Epithelial cell of esophagus (primary cell): ENCODE data around the gene OSER1.

Source experiments
- DNase-seq: peaks from one replicate; pipeline ENCODE4 v3.0.0; 2010; ENCODE audit warnings: low read depth
- H3K4me3 ChIP-seq: 2 replicates; pipeline ENCODE4 v1.5.1; 2011; ENCODE audit warnings: mild to moderate bottlenecking, low read length, control low read depth
- CTCF ChIP-seq: IDR thresholded peaks from 2 replicates; pipeline ENCODE4 v1.5.1; 2011; ENCODE audit warnings: low read depth, mild to moderate bottlenecking, low read length, control low read depth, inconsistent platforms; ENCODE audit not compliant: insufficient read depth; ENCODE audit errors: missing control alignments

OSER1 gene

DNA sequence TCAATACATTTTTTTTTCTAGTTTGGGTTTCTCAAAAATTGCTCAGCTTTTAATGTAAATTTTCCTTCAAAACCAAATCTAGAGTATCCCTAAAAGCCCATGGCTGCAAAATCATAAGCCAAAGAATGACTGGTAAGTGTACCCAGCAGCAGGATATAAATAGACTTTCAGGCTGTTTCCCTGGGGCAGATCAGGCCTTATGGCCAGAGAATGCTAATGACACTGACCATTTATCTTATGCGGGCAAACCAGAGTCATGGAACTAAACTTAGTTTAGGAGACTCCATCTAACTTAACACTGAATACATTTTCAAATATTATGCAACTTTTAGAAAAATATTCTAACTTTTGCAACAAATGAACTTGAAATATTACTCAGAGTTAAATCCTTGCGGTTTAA is 7.4 kb downstream of the OSER1 start:
- no peak for TF ChIP-seq CTCF
- H3K4me3 ChIP-seq, result no peak overlapping the region
- DNase-seq, result no peak

DNA sequence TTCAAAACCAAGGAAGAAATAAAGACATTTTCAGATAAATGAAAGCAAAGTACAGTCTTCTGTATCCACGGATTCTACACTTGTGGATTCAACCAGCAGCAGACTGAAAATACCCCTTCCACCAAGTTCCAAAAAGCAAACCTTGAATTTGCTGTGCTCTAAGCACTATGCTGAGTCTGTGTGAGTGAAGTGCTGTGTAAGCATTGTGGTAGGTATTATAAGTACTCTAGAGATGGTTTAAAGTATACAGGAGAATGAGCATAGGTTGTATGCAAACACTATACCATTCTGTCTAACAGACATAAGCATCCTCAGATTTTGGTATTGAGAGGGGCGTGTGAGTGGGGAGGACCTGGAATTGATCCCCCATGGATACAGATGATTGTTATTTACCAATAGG is 9.6 kb downstream of the OSER1 start:
- no peak overlapping the region for H3K4me3 ChIP-seq
- no peak for TF ChIP-seq CTCF
- no peak for DNase-seq

- TF ChIP-seq CTCF, result no peak
- DNase-seq, result no peak
- no peak overlapping the region for H3K4me3 ChIP-seq
Observed at GRCh38 chr20:44200371-44200770, 10.2 kb downstream of the OSER1 start.

DNA sequence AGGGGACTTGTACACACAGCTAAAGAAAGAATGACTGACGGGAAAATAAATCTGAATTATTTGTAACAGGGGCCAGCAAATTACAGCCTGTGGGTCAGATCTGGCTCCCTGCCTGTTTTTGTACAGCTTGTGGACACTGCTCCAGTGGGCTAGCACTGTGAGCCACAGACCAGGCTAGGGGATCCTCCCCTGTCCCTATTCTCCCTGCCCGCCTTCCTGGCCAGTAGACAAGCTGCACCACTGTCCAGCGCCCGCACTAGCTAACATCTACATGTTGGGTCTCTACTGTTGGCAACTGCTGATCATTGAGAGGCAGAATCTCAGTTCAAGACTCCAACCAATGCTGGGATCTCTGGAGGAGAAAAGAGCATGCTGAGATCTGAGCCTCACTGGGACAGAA is 10.7 kb downstream of the OSER1 start:
- DNase-seq, result no peak
- H3K4me3 ChIP-seq, result no peak overlapping the region
- TF ChIP-seq CTCF, result no peak

GRCh38 chr20:44198872-44199271 is 11.7 kb downstream of the OSER1 start:
- DNase-seq, result peak; percentile 42

GRCh38 chr20:44196271-44196670 is 14.3 kb downstream of the OSER1 start:
- peak; percentile 10 for TF ChIP-seq CTCF
- no peak overlapping the region for H3K4me3 ChIP-seq
- no peak for DNase-seq

More at GRCh38 chr20:44198872-44199271, 11.7 kb downstream of the OSER1 start:
- no peak for TF ChIP-seq CTCF
- H3K4me3 ChIP-seq, result no peak overlapping the region

- H3K4me3 ChIP-seq, result no peak overlapping the region
- DNase-seq, result no peak
- TF ChIP-seq CTCF, result no peak
Observed at GRCh38 chr20:44195605-44196004, 15.0 kb downstream of the OSER1 start.
